ENCODE measurements around the gene PLEKHM2.

DNA sequence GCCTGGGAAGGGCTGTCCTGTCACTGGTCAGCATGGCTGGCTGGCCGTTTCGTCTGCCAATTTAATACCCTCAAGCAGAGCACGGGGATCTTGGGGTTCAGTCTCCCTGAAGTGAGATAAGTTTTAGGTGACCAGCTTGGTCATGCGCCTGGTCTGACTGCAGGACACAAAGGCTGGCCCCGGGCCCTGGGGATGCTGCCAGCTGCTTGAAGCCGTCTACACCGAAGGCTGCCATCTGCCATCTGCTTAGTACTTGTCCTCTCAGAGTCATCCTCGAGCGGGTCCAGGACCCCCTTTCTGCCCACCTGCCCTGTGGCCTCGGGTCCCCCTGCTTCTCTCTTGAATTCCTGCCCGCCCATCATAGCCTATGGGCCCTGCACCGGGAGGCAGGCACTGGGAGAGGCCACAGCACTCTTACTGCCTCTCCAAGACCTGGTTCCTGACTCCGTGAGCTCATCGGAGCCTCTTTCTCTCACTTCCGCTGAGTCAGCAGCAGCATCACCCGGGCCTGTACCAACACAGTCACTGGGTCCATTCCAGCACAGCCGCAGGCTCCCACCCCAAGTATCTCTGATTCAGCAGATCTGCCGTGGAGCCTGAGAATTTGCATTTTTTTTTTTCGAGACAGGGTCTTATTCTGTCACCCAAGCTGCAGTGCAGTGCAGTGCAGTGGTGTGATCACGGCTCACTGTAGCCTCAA is 81.5 kb downstream of the PLEKHM2 start:
- TF ChIP-seq TAF1 (IDR thresholded peaks at IDR 0.05; ENCODE audit: low read depth) = no peak
- no peak for TF ChIP-seq EP300 (IDR thresholded peaks at IDR 0.05; ENCODE audit: borderline replicate concordance)
- no peak for TF ChIP-seq TCF12 (IDR thresholded peaks at IDR 0.05; ENCODE audit: low read depth)
- no peak for TF ChIP-seq EGR1 (IDR thresholded peaks at IDR 0.05)
- no peak for TF ChIP-seq TEAD4 (IDR thresholded peaks at IDR 0.05)
- no peak for TF ChIP-seq RAD21 (IDR thresholded peaks at IDR 0.05; ENCODE audit: low read depth)
- TF ChIP-seq, protein P1, sequence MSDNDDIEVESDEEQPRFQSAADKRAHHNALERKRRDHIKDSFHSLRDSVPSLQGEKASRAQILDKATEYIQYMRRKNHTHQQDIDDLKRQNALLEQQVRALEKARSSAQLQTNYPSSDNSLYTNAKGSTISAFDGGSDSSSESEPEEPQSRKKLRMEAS (IDR thresholded peaks at IDR 0.05) = no peak
- no peak for TF ChIP-seq FOXM1 (IDR thresholded peaks at IDR 0.05; ENCODE audit: borderline replicate concordance, low read depth)
